HG02943 (cell line): Measurements from ENCODE around the gene LEMD1.
"Not testable (repeated sequence)": the region's sequence is repeated elsewhere in the genome, so short reads cannot be mapped to it uniquely, and the experiment has no call there.

Experiments
- ATAC-seq: cut with Tn5 transposase; IDR thresholded peaks from one replicate; pipeline ENCODE4 v1.9.1; 2021; ENCODE audit warnings: mild to moderate bottlenecking, low read depth, moderate library complexity; ENCODE audit not compliant: unreplicated experiment

LEMD1 gene

DNA sequence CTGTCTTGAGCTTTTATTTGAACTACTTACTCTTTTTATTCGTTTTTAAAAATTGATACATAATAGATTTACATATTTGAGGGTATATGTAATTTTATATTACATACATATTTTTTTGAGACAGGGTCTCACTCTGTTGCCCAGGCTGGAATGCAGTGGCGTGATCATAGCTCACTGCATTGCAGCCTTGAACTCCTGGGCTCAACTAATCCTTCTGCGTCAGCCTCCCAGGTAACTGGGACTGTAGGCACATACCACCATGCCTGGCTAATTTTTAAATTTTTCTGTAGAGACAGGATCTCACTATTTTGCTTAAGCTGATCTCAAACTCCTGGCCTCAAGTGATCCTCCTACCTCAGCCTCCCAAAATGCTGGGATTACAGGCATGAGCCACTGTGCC lies 38.9 kb downstream of the LEMD1 start:
- ATAC-seq, result not testable (repeated sequence)

DNA sequence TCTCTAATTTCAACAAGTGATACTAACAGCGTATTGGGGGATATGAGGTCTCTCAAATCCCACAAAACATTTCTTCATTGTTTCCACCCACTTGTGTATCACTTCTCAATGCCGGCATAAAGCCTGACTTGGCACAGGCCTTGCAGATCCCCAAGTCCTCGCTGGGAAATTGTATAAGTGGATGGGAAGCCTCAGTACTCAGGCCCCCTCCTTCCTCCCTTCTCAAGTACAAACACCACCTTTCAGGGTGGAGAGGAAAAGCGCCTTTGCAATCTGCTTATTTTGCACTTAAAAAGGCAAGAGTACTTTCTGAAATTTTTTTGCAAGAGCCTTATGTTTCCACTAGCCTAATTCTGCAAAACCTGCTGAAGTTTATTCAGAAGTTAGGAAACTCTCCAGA lies 39.3 kb downstream of the LEMD1 start:
- ATAC-seq, result no peak

DNA sequence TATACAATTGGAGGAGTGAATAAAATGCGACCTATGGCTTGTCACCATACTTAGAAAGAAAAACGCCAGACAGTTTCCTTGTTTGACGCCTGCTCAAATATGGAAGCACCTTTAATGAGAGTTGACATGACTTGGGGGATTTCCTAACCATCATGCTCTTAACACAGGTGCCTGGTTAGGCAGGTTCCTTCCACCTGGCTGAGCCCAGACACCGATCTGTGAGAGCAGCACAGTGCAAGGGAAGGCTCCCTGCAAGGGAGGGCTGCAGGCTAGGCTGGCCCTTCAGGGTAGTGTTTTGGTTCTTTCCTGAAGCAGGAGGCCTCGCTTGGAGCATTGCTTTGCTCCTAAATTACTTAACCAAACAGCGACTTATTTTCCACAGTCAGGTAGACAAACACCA lies 40.6 kb downstream of the LEMD1 start:
- ATAC-seq, result no peak

DNA sequence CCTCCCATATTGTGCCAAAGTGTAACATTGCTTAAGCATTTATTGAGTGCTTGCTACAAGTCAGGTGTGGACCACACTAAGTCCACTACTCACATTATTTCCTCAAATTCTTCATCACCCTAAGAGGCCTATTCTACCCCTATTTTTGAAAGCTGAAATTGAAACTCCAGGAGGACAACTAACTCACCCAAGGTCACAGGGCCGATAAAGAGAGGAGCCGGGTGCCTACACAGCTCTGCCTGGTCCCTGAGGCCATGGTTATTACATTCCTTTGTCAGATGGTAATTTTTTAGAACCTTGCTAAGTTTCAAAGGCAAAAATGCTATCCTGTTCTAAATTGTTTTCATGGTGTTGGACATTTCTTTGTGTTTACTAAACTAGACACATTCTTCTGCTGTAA lies 41.0 kb downstream of the LEMD1 start:
- ATAC-seq, result no peak

DNA sequence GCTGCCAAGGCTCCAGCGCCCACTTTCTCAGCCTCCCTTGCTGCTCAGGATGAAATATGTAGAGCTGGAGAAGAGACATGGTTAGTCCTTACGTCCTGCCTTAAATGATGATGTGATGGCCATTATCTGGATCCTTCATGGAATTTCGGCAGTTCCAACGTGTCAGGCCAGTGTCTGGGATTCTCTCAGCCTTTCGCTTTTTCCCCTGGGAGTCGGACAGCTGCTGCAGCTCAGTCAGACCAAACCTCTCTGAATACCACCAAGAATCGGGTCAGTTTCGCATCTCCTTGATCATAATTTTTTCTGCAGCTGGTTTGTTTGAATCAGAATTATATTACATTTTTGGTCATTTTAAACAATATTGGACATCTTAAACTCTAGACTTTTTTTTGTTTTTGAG lies 42.8 kb downstream of the LEMD1 start:
- ATAC-seq, result no peak

DNA sequence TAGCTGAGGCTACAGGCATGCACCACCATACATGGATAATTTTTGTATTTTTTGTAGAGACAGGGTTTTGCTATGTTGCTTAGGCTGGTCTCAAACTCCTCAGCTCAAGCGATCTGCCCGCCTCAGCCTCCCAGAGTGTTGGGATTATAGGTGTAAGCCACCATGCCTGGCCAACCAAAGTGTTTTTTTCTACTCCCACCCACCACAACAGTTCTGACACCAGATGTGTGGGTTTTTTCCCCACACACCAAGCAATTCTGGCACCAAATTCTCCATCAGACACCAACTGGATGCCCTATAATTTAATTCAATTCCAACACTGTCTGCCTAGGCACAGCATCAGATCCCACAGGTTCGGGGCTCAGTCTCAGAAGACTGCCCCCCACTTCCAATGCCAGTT lies 44.5 kb downstream of the LEMD1 start:
- ATAC-seq, result no peak

DNA sequence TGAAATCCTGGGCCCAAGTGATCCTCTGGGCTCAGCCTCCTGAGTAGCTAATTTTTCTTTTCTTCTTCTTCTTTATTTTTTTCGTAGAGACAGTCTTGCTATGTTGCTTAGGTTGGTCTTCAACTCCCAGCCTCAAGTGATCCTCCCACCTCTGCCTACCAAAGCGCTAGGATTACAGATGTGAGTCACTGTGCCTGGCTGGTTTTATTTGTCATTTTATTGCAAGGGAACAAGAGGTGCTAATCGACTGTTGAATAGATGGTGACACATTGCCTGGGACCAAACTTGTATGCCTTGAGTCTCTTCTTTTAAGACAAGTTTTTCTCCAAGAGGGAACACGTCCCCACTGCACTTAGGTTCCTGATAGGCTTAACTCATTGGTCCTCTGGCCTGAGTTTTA lies 45.1 kb downstream of the LEMD1 start:
- no peak for ATAC-seq

DNA sequence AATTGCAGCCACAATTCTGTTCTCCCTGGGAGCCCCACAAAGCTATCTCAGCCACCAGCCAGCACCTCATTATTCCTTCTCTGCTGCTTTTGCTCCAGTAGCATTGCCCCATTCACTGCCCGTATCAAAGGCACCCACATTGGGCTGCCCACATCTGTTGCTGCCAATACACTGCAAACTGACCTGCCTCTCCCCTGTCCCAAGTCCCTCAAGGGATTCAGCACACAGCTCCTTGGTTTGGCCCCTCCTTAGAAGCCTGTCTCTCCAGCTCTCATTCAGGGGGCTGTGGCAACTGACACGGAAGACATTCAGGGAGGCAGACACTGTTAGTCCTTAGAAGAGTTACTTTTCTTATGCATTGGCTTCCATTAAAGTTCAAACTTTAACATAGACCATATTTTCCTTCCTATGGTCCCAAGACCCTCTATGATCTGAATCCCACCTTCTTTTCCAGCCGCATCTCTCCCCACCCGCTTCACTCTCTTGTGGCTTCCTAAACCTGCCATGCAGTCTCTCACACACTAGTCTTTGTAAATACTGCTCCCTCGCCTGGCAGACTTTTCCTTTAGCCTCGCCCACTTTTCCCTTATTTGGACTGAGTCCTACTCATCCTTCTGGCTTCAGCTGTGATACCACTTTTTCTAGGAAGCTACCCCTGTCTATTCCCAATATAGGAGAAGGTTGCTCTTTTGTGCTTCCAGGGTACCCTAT lies 45.9 kb downstream of the LEMD1 start:
- no peak for ATAC-seq

DNA sequence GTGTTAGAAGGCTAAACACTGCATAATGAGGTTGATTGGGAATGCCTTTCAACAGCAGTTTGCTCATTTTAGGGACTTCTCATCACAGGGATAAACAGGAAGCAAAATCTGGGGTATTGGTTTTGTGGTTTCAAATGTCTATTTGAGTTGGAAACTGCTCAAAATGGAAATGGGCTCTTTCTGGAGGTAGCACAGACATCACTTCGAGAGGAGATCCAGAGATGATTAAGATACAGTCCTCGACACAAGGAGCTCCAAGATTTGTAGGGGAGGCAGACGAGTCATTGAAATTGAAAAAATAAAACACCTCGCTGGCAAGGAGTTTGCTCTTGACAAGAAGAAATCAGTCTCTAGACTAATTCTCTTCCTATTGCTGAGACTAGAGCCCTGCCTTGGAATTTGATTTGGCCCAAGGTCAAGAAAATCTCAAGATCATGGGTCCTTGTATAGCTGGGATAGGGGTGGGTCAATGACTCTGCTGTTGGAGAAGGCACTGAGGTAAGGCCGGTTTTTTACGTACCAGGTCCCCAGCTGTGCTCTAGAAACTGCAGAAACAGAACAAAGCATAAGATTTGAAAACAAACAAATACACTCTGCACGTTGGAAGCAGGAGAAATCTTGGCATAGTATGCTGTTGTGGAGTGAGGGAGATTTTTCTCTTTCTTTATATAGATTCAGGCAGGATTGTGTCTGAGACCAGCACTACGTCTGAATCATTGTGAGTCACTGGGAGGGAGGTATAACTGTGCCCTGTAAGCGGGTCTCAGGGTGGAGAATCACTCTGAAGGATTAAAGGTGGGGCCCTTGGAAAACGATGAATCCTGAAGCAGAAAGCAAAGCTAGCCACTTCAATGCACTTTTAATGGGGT lies 47.4 kb downstream of the LEMD1 start:
- ATAC-seq, result no peak

DNA sequence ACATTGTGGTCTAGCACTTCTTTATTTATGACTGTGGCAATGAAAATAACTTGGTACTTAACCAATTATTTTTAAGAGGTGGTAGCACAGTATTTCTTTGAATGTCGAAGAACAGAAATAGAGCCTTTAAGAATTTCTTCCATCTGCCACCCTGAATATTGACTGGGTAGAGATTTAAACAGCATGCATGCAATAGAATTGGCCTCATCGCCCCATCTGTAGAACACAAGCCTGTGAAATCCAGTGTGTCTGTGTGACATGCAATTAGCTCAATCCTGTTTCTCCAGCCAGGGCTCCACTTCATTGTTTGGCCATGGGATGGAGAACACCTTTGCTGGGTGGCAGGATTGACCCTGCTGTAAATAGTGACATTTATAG lies 48.1 kb downstream of the LEMD1 start:
- ATAC-seq, result no peak

DNA sequence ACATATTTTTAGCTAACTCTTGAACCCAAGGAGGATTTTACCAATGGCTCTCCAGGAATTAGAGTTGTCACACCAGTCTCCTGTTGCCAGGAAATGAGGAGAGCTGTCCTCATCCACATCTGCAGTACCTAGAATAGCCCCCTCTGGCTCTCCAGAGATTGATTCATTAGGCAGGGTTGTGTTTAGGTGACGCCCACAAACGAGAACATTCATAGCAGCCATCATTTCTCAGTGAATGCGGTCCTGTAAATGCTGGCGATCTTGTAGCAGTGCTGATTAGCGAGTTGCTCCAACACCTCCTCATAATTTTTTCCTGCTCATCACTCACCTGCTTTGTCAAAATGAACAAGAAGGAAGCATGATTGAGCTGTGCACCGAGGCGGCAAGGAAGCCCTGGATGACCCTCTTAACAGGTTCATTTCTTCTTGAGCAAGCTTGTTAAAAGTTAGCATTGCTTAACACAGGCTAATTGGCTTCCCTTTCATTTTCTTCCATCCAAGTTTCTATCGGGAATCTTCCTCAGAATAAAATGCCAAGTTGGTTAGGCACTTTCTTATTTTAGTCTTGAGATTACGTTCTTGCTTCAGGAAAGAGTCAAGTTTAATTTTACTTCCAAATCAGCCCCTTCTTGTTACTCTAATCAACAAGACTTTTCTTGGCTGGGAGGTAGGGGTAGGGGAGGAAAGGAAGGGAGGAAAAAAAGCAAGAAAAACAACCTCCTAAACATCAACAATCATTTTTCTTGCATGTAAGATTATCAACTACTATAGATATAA lies 48.6 kb downstream of the LEMD1 start:
- no peak for ATAC-seq

DNA sequence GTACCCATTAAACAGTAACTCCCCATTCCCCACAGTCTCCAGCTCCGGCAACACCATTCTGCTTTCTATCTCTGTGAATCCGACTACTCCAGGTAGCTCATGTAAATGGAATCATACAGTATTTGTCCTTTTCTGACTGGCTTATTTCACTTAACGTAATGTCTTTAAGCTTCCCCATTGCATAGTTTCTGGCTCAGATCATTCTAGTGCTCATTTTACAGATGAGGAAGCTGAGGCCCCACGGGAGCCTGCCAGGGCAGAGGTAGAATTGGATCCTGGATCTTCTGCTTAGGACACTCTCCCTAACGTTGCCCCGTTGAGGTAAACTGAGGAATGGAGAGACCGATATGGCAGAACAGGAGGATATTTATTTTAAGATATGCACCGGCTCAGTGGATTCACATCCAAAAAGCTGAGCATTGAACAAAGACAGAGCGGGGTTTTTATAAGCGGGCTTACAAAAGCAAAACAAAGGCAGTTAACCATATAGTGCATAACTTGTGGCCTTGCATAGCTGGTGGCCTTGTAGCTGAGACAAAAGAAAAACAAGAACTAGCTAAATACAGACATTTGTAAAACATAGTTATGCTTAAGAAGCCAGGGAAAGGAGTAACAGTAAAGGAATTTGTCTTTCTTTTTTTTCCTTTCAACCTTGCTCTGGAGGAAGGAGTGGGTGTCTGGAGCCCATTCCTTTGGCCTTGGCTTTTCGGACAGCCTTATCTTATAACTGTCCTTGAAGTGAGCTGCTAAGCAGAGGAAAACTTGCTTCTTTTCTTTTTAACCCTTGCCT lies 49.8 kb downstream of the LEMD1 start:
- no peak for ATAC-seq

DNA sequence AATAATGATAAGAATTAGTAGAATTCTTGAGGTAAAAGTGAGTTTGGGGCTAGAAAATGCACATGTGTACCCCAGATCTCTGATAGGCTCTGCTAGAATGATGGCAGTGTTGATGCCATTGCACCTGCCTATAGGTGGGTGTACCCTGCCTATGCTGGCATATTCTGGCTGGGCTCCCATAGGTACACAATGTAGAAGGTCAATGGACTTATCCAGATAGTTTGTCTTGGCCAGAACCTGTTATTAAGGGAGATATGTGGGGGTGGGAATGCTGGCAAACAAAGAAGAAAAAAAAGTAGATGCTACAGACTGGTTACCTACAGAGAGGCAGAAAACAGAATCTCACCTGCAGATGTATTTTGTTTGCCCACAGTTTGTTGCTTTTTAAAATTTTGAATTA lies 51.1 kb downstream of the LEMD1 start:
- no peak for ATAC-seq

DNA sequence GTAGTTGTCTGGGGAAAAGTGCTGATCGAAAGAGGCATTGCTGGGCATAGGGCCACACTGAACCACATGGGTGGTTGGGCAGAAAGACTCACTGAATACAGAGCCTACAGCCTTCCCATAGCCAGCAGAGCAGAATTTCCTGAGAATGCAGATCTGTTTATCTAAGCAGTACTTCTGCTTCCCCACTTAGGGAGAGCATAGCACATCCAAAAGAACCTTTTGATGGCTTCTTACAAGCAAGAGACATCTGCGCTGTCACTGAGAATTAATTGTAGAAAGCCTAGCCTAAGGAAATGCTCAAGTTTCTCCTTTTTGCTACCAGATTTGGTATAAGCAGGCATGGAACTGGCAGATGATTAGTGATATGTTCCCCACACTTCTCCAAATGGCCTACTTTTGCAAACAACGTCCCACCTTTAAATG lies 52.1 kb downstream of the LEMD1 start:
- ATAC-seq, result no peak

DNA sequence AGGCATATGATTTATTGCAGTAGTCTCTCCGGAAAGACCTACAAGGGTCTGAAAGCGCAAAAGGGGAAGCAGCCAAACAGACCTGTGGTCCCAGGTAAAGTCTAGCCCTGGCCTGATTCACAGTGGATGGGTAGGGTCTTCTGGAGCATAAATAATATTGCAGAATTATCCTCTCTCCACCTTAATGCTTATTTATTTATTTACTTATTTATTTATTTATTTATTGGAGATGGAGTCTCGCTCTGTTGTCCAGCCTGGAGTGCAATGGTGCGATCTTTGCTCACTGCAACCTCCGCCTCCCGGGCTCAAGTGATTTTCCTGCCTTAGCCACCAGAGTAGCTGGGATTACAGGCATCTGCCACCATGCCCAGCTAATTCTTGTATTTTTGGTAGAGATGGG lies 53.4 kb downstream of the LEMD1 start:
- no peak for ATAC-seq

DNA sequence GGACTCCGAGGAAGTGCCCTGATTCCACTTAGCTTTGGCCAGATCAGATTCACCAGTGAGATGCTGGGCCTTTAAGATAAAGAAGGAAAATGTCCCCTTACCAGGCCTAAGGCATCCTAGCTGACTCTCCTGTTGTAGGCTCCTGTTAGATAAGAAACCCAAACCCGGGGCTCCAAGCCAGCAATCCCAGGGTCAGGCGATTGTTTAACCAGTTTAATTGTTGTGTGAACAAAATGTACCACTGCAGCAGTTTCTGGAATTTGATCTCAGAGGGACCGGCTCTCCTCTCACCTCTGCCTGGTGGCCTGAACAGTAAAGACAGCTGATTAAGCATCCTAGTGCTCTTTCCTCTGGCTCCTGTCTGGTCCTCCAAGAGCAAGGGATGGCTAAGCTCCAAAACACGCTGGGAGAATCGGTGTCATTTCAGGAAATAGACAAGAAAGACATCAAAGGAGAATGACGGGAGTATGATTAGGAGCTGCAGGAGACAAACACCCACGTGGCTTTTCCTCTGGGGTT lies 55.9 kb downstream of the LEMD1 start:
- ATAC-seq, result no peak

DNA sequence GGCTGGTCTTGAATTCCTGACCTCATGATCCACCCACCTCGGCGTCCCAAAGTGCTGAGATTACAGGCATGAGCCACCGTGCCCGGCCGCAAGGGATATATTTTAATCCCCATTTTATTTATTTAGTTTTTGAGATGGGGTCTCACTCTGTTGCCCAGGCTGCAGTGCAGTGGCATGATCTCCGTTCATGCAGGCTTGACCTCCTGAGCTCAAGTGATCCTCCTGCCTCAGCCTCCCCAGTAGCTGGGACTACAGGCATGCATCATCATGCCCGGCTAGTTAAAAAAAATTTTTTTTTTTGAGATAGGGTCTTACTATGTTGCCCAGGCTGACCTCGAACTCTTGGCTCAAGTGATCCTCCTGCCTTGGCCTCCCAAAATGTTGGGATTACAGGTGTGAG lies 56.8 kb downstream of the LEMD1 start:
- ATAC-seq, result not testable (repeated sequence)

DNA sequence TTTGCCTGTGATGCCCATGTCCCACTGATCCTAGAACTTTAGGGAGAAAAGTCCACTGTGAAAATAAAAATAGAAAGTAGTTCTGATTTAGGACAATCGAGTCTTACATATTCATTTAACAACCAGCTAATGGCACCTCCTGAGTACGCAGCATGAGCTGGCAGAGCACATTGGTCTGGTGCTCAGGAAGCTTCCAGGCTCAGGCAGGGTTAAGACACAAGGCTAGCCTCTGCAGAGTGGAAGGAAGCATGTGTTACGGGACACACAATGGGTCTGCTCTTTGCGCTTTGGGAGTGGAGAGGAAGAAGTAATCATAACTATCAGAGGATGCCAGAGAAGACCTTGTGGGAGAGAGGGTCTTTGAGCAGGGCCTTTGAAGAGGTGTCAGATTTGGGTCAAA lies 61.0 kb downstream of the LEMD1 start:
- ATAC-seq, result no peak

DNA sequence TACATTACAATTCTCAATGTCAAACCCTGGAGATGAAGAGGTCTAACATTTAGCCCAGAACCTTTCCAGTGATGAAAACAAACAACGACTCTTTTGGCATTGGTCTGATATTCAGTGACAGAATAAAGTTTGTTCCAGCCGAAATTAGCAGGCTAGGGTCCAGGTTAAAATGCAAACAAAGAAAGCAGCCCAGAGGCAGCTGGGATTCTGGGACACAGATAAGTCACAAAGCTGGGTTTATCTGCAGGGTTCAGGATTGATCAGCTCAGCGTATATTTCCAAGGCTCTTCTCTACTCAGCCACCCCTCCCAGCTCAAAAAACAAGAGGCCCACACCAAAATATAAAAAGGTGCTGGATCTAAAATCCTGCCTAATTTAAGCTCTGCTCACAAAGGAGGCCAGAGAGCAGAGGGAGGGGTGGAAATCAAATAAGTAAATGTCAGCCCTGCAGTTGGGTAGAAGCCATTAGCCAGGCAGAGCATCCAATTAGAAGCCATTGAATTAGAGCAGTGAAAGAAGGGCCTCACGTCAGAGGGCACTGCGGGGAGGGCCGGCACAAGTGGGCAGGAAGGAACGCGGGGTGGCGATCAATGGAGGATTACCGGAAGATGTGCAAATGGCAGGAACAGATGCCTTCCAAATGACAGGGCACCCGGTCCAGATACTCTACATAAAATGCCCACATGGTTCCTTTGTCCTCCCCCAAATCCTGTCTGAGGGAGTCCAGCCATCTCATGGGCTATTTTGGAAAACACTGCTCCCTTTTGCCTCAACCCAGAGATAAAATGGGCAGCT lies 61.9 kb downstream of the LEMD1 start:
- ATAC-seq, result no peak

DNA sequence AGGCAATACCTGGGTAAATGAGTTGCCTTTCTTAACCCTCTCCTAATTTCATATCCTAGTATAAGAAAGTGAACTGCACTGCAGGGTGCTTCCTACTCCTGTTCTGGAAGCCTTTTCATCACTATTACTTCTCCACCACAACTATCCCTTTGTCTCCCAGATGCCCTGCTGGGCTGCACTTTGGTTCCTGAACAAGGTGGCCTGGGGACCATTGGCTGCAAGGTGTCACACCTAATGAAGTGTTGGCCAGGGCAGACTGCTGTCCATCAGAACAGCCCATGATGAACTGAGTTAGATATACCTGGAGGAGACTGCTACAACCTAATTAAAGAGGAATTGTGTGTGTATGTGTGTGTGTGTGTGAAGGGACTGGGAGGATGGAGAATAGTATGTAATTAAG lies 63.3 kb downstream of the LEMD1 start:
- ATAC-seq, result no peak
